GM23248 (cell line): ENCODE results near the gene LENG9. TPM values are rescaled to one million over a fixed set of nuclear protein-coding genes. Genes with fewer than 3 reads are reported as not detected.
"Not testable (repeated sequence)": the region's sequence is repeated elsewhere in the genome, so short reads cannot be mapped to it uniquely, and the experiment has no call there.

ENCODE experiments used
- DNase-seq: peaks from one replicate; pipeline ENCODE4 v3.0.0-alpha.2; 2015
- H2AFZ ChIP-seq: fragments of 200-600 bp; sonication (generic); 2 replicates; pipeline ENCODE4 v1.6.1; 2016; ENCODE audit warnings: antibody characterized with exemption
- H3F3A ChIP-seq: fragments of 200-600 bp; sonication (generic); 2 replicates; pipeline ENCODE4 v1.6.1; 2016; ENCODE audit warnings: mild to moderate bottlenecking, antibody characterized with exemption, mixed run types; ENCODE audit not compliant: insufficient read depth
- H3K27ac ChIP-seq: fragments of 200-600 bp; sonication (generic); 2 replicates; pipeline ENCODE4 v1.5.1; 2016; ENCODE audit warnings: mild to moderate bottlenecking
- H3K27me3 ChIP-seq: fragments of 200-600 bp; sonication (generic); replicated peaks from 2 replicates; pipeline ENCODE4 v1.6.1; 2016; ENCODE audit warnings: mild to moderate bottlenecking; ENCODE audit not compliant: insufficient read depth
- H3K36me3 ChIP-seq: fragments of 200-600 bp; sonication (generic); 2 replicates; pipeline ENCODE4 v1.6.1; 2016; ENCODE audit warnings: low read depth, mild to moderate bottlenecking
- H3K4me1 ChIP-seq: fragments of 200-600 bp; sonication (generic); 2 replicates; pipeline ENCODE4 v1.6.1; 2016; ENCODE audit warnings: mild to moderate bottlenecking; ENCODE audit not compliant: insufficient read depth
- H3K4me2 ChIP-seq: fragments of 200-600 bp; sonication (generic); one replicate; pipeline ENCODE4 v1.6.1; 2016; ENCODE audit warnings: mild to moderate bottlenecking; ENCODE audit not compliant: unreplicated experiment
- H3K4me3 ChIP-seq: fragments of 200-600 bp; sonication (generic); 2 replicates; pipeline ENCODE4 v1.5.1; 2016; ENCODE audit warnings: mild to moderate bottlenecking
- H3K79me2 ChIP-seq: fragments of 200-600 bp; sonication (generic); 2 replicates; pipeline ENCODE4 v1.6.1; 2016; ENCODE audit warnings: mild to moderate bottlenecking; ENCODE audit not compliant: insufficient read depth
- H3K9ac ChIP-seq: fragments of 200-600 bp; sonication (generic); 2 replicates; pipeline ENCODE4 v1.6.1; 2016; ENCODE audit warnings: mild to moderate bottlenecking
- H3K9me2 ChIP-seq: fragments of 200-600 bp; sonication (generic); 2 replicates; pipeline ENCODE4 v1.6.1; 2016; ENCODE audit warnings: mixed run types, mild to moderate bottlenecking, moderate library complexity; ENCODE audit not compliant: insufficient read depth
- H3K9me3 ChIP-seq: fragments of 200-600 bp; sonication (generic); one replicate; pipeline ENCODE4 v1.6.1; 2017; ENCODE audit warnings: low read depth
- H4K20me1 ChIP-seq: fragments of 200-600 bp; sonication (generic); 2 replicates; pipeline ENCODE4 v1.6.0; 2016; ENCODE audit not compliant: insufficient read depth
- EZH2 ChIP-seq: fragments of 200-600 bp; sonication (generic); IDR thresholded peaks from 2 replicates; pipeline ENCODE4 v1.6.1; 2018; ENCODE audit warnings: antibody characterized with exemption, mild to moderate bottlenecking; ENCODE audit not compliant: insufficient read depth, poor library complexity, severe bottlenecking
- EZH2phosphoT487 ChIP-seq: fragments of 200-600 bp; sonication (generic); IDR thresholded peaks from 2 replicates; pipeline ENCODE4 v1.6.1; 2018; ENCODE audit warnings: antibody characterized with exemption, moderate library complexity, mild to moderate bottlenecking, low read depth; ENCODE audit not compliant: insufficient read depth
- WGBS, 2 experiments: methylation state at CpG; one replicate each; pipeline ENCODE4 v1.1.6; 2015 to 2017; ENCODE audit warnings: low lambda C conversion rate in 2 of 2, low coverage in 1 of 2; ENCODE audit errors: missing lambda C conversion rate in 2 of 2; 5-methylcytosine and 5-hydroxymethylcytosine counted together
- in situ Hi-C: fragments of 300-500 bp; cut with MboI; formaldehyde crosslinking; loops from 2 replicates; pipeline ENCODE4 v1.15.0; 2020
- polyA plus RNA-seq: library from polyadenylated mRNA; unstranded; fragments of >200 nt; fragmentation: Nextera tagmentation; extraction: Ambion mirVana; gene quantifications from 2 replicates; pipeline ENCODE4 v1.2.1, GENCODE V29; 2016
- total RNA-seq: library from RNA; depleted of rRNA; stranded (reverse); fragments of >200 nt; shearing (Covaris generic); gene quantifications from 2 replicates; pipeline ENCODE4 v1.2.3, GENCODE V29; 2014

Gene LENG9
- total and polyA plus RNA-seq, 2 experiments from 2014 or later = 0.41 to 13.5 TPM

DNA sequence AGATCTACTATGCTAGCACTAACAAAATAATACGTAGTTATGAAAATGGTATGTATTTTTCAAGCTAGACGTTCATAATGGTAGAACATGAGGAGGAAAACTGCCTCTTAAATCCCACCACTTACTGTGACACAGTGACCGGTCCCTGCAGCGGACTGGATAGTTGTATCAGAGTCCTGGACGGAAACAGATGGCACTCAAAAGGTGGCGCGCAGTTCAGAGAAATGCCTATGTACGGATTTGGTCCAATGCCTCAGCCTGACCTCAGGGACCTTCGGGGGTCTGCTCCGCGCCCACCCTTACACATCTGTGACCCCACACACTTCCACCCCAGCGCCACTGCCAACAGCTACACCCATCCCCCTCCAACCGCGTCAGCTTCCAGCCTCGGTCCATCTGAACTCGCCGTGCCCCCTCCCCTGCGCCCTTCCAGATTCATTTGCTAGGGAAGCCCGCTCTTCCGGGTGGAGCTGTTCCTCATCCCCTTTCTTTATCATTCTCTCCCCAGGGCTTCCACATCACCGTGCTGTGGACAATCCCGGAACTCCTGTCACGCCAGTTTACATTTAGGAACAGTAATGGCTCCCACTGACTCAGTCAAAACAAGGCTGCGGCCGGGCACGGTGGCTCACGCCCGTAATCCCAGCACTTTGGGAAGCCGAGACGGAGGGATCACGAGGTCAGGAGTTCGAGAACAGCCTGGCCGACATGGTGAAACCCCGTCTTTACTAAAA is 15.4 kb downstream of the LENG9 start:
- TF ChIP-seq EZH2 (no peak), EZH2phosphoT487 (no peak)

GRCh38 chr19:54446349-54446748 is 17.2 kb downstream of the LENG9 start:
- peaks cover 78% of the 10 kb centered on the region for H3K79me2 ChIP-seq

More for the DNA sequence above, 15.4 kb downstream of the LENG9 start:
- H3K9me3 ChIP-seq = no peaks in the 10 kb centered on the region
- H3K9me2 ChIP-seq = no peaks in the 10 kb centered on the region
- in situ Hi-C loops = no loop called here
- peak overlapping the region; percentile 69 for H2AFZ ChIP-seq
- peaks cover 25% of the 10 kb centered on the region for H3K4me1 ChIP-seq
- H3K27ac ChIP-seq = peak overlapping the region; percentile 98
- peak overlapping the region; percentile 99 for H3K9ac ChIP-seq
- WGBS, 2 experiments = 1 to 2% methylated on average over 32 to 34 of the region's 34 CpGs
- DNase-seq = peak; percentile 84
- no peaks in the 10 kb centered on the region for H3K27me3 ChIP-seq
- H3K36me3 ChIP-seq = peaks cover 19% of the 10 kb centered on the region
- H3K79me2 ChIP-seq = peaks cover 82% of the 10 kb centered on the region
- H3K4me2 ChIP-seq = peak overlapping the region; percentile 81
- peak overlapping the region; percentile 88 for H3K4me3 ChIP-seq
- H3F3A ChIP-seq = 0 out of 2 replicates have a peak, but pooled peaks cover 9% of the 10 kb centered on the region
- 0 out of 2 replicates have a peak, but pooled peaks cover 4% of the 10 kb centered on the region for H4K20me1 ChIP-seq

DNA sequence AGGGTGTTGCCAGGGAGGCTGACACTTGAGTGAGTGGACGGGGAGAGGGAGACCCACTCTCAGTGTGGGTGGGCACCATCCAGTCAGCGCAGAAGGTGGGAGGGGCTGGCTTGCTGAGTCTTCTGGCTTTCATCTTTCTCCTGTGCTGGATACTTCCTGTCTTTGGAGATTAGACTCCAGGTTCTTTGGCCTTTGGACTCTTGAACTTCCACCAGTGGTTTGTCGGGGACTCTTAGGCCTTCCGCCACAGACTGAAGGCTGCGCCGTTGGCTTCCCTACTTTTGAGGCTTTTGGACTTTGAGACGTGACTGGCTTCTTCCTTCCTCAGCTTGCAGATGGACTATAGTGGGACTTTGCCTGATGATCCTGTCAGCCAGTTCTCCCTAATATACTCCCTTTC is 18.8 kb downstream of the LENG9 start:
- Histone ChIP-seq H2AFZ (no peak overlapping the region), H3K27me3 (no peaks in the 10 kb centered on the region), H4K20me1 (no peaks in the 10 kb centered on the region), H3F3A (no peaks in the 10 kb centered on the region), H3K4me2 (no peak overlapping the region), H3K4me1 (peaks cover 13% of the 10 kb centered on the region), H3K36me3 (peaks cover 4% of the 10 kb centered on the region; the same call in 1 of the 2 replicates), H3K9me2 (no peaks in the 10 kb centered on the region), H3K9ac (no peak overlapping the region), H3K9me3 (no peaks in the 10 kb centered on the region), H3K79me2 (peaks cover 69% of the 10 kb centered on the region), H3K4me3 (no peak overlapping the region), H3K27ac (no peak overlapping the region)
- in situ Hi-C loops = no loop called here
- WGBS, 2 experiments = 90 to 95% methylated on average over 7 of the region's 7 CpGs
- no peak for DNase-seq
- no peak for TF ChIP-seq EZH2
- no peak for TF ChIP-seq EZH2phosphoT487

More at GRCh38 chr19:54446349-54446748, 17.2 kb downstream of the LENG9 start:
- H2AFZ ChIP-seq, H3K9me2 ChIP-seq, in situ Hi-C loops, DNase-seq, H3K36me3 ChIP-seq, H3K4me3 ChIP-seq, H3K27ac ChIP-seq, H3F3A ChIP-seq, H3K27me3 ChIP-seq, H4K20me1 ChIP-seq, H3K9me3 ChIP-seq, H3K9ac ChIP-seq, H3K4me2 ChIP-seq: not testable (repeated sequence)
- WGBS, 2 experiments = 97% methylated on average over 15 of the region's 15 CpGs
- H3K4me1 ChIP-seq = peaks cover 22% of the 10 kb centered on the region

GRCh38 chr19:54440641-54441040 is 22.9 kb downstream of the LENG9 start:
- no peak overlapping the region for H2AFZ ChIP-seq
- no peak overlapping the region for H3K4me3 ChIP-seq
- WGBS, 2 experiments = 85 to 89% methylated on average over 5 of the region's 5 CpGs
- H3F3A ChIP-seq = no peaks in the 10 kb centered on the region
- no peaks in the 10 kb centered on the region for H3K27me3 ChIP-seq
- peaks cover 37% of the 10 kb centered on the region for H3K79me2 ChIP-seq
- in situ Hi-C loops = no loop called here
- H3K4me1 ChIP-seq = no peaks in the 10 kb centered on the region
- no peak overlapping the region for H3K9ac ChIP-seq
- H3K9me2 ChIP-seq = no peaks in the 10 kb centered on the region
- peaks cover 4% of the 10 kb centered on the region; the same call in 1 of the 2 replicates for H3K36me3 ChIP-seq
- no peaks in the 10 kb centered on the region for H4K20me1 ChIP-seq
- no peaks in the 10 kb centered on the region for H3K9me3 ChIP-seq
- no peak overlapping the region for H3K27ac ChIP-seq
- no peak overlapping the region for H3K4me2 ChIP-seq
- TF ChIP-seq EZH2phosphoT487 = no peak
- TF ChIP-seq EZH2 = no peak
- DNase-seq = no peak
